Suppressor macrophage treated with lipopolysaccharide for 1 hour (primary cell): ENCODE data around the gene ABCA8.
"Not testable (repeated sequence)": the region's sequence is repeated elsewhere in the genome, so short reads cannot be mapped to it uniquely, and the experiment has no call there.

Source experiments
- DNase-seq, 3 donors: peaks; one replicate each; pipeline ENCODE4 v3.0.0-alpha.2; 2020 to 2022

The ABCA8 gene

DNA sequence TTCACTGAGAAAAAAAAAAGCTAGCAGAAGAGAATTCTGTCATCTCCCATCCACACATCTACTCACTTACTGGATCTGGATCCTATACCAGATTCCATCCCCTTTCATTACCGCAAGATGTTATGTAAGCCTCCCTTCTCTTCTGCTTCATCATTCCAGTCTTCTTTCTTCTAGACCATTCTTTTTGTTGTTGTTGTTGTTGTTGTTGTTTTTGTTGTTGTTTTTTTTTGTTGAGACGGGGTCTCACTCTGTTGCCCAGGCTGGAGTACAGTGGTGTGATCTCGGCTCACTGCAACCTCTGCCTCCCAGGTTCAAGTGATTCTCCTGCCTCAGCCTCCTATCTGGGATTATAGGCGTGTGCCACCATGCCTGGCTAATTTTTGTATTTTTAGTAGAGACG, 131.0 kb downstream of the ABCA8 start:
- DNase-seq = not testable (repeated sequence)

DNA sequence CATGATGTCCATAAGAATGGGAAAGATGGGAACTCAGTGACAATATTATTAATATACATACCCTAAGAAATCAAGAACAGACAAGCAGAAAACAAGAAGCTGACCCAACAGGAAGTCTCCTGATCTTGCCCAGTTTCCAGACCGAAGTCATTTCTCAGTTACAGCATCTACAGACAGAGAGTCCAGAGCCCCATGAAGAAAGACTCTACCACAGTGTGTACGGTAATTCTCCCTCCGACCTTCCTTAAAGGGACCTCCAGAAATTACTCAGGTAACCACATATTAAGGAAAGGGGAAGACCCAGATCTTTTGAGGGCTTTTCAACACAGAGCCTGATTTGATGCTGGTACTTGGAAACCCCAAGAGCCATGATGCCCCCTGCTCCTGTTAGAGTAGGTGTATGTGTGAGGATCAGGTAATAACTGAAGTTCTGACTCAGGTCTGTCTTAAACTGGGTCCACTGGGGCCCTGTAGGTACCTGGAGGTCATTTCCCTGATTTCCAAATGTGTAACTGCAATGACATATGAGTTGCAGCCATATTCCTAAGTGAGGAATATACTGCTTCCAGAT, 132.4 kb downstream of the ABCA8 start:
- peak in 1 of 3 donors; percentile 31 for DNase-seq

DNA sequence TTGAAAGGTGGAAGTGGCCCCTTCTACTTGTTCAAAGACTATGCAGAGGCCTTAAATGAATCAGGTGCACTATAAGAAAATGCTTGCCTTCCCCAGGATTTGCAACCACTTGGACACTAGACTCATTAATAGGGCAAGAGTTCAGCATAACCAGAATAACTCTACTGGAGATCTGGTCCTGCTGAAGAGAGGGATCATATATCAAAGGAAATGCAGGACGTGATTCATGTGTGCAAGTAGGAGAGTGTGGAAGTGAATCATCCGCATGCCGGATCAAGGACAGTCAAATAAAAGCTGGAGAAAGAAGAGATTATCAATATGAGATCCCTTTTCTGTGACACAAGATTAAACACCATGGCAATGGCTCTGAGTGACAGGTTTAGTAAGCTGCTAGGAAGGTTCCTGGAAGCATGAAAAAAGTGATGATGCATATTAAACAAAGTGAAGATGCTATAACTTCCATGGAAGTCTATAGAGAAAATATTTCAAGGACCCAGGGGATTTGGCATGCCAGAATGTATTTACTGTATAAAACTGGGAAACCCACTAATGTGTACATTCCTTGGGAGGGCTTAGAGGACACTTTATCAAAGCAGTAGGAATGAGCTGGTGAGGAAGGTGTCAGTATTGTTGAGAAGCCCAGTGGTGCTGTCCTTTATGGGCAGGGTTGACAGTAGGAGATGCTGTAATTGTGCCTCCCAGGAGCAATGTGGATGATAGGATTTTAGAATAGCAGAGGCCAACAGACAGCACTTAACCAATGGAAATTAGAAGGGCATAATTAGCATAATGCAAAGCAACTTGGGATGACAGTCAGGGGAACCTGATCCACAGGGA, 133.1 kb downstream of the ABCA8 start:
- peak in 1 of 3 donors; percentile 9 for DNase-seq

DNA sequence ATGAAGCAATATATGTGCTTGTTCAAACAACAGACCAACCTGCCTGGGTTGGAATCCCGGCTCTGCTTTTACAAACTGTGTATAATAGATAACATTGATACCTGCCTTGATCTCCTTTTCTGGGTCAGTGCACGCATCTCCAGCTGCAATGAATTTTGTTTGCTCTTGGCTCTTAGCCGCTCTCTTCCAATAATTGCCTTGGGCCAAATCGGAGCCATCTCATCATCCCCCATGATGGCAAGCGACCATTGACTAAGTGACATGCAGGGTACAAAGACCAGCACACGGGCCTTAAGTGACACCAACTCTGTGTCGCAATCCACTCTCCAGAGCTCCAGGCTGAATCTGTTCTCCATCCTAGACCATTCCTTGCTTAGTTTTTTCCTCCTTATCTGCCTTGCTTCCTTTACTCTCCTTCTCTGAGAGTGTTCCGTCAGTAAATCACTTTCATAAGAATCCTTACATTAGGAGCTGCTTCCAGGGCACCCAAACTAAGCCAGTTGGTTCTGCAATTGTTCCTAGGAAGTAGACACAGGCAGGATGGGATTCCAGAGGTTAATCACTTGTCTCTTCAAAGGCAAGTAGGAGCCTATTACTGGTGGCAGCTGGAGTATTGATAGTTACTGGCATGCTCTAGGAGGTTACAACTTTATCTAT, 134.2 kb downstream of the ABCA8 start:
- DNase-seq = no peak

DNA sequence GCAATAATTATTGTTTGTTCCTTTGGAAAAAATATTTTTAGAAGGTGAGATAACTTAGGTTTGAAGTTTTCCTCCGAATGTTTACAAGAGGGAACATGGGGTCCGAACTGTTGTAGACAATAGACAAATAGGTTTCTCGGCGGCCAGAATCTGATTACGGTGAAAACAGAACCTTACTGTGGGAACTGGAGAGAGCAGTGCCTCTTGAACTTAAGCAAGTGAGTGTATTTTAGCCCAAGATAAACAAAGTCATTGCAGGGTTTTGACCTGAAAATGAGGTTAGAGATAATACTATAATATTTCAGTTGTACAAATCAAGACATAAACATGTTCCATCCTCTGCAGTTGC, 134.7 kb downstream of the ABCA8 start:
- DNase-seq = no peak

DNA sequence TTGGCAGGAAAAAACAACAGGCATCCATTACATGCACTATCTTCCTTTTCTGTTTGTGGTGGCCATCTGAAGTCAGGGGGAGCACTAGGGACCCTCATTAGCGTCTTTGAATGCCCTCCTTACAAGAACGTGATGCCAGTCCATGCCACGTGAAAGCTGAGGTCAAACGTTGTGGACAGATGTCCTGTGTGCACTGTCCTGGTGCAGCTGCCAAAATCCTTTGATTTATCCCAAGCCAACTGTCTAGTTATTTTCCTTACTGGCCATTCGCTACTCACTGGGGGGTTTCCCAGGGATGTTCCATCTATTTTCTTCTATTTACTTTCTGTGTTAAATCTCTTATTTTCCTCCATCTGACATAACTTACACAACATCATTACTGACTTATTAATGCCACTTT, 135.7 kb downstream of the ABCA8 start:
- no peak for DNase-seq
